C4-2B (cell line): ENCODE results near the gene KIAA0930.

Source experiments
- ZFX ChIP-seq: fragments of 450-650 bp; IDR thresholded peaks from 2 replicates; pipeline ENCODE4 v1.6.1; 2017
- TF ChIP-seq, protein P1 (sequence below): fragments of 450-650 bp; conservative IDR thresholded peaks from 2 replicates; pipeline ENCODE4 v1.5.1; 2017; ENCODE audit warnings: mild to moderate bottlenecking

DNA sequence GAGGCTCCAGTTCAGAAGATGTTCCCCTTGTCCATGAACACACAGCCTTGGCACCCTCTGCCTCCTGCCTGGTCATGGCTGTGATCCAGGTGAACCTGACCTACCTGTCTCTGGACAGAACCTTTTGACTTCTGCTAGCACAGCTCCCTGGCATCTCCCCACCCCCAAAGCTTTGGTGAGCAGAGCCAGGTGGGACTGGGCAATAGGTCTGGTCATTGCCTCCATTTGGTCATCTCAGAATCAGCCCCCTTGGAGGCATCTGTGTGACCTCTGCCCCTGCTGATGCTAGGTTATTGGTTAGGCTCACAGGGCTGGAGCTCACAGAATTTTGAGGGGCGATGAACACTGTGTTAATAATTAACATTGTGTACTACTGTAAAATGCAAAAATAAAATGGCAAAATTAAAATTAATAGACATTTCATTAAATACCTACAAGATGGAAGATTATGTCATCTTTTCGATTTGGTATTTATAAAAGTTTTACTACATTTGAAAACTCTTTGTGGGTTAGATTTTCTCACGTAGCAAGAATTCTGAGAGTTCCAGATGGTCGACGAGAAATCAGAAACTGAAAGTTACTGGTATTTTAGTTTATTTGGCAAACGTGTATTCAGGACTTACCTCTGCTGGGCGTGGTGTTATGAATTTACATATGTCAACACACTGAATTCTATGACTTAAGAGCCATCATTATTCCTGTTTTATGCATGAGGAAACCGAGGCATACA is 8.3 kb upstream of the KIAA0930 start:
- TF ChIP-seq, protein P1, sequence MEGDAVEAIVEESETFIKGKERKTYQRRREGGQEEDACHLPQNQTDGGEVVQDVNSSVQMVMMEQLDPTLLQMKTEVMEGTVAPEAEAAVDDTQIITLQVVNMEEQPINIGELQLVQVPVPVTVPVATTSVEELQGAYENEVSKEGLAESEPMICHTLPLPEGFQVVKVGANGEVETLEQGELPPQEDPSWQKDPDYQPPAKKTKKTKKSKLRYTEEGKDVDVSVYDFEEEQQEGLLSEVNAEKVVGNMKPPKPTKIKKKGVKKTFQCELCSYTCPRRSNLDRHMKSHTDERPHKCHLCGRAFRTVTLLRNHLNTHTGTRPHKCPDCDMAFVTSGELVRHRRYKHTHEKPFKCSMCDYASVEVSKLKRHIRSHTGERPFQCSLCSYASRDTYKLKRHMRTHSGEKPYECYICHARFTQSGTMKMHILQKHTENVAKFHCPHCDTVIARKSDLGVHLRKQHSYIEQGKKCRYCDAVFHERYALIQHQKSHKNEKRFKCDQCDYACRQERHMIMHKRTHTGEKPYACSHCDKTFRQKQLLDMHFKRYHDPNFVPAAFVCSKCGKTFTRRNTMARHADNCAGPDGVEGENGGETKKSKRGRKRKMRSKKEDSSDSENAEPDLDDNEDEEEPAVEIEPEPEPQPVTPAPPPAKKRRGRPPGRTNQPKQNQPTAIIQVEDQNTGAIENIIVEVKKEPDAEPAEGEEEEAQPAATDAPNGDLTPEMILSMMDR: no peak
- no peak for TF ChIP-seq ZFX
